ENCODE data around the gene L3MBTL3. TPM values are rescaled to one million over a fixed set of nuclear protein-coding genes. Genes with fewer than 3 reads are reported as not detected.
"Not testable (repeated sequence)": the region's sequence is repeated elsewhere in the genome, so short reads cannot be mapped to it uniquely, and the experiment has no call there.

L3MBTL3 gene
- total RNA-seq, 2 donors from 2014 or later = 7.7 to 25.0 TPM

DNA sequence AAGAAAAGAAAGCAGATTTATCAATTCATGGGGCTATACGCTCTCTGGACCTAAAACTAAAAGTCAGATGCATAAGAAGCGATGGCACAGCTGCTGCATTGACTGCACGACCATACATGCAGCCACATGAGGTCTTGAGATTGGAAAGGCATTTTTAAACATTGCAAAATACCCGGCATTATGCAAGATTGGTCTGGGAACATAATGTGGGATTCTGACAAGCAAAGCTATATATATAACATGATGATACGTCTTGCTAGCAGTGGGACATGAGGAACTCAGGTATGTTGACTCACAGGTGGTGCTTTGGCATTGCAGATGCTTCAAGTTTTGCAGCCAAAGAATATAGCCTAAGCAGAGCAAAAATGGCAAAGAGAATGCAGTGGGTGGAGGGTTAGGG is 149.3 kb downstream of the L3MBTL3 start:
- Histone ChIP-seq H3K27me3 (replicated peaks; ENCODE audit: insufficient read depth) (no peaks in the 10 kb centered on the region), H3K9me3 (no peaks in the 10 kb centered on the region), H3K4me1 (replicated peaks) (no peaks in the 10 kb centered on the region), H3K4me3 (no peak overlapping the region), H3K27ac (no peak overlapping the region), H3K36me3 (no peaks in the 10 kb centered on the region)
- no peak for TF ChIP-seq POLR2A (IDR thresholded peaks at IDR 0.05)
- TF ChIP-seq, protein P1, sequence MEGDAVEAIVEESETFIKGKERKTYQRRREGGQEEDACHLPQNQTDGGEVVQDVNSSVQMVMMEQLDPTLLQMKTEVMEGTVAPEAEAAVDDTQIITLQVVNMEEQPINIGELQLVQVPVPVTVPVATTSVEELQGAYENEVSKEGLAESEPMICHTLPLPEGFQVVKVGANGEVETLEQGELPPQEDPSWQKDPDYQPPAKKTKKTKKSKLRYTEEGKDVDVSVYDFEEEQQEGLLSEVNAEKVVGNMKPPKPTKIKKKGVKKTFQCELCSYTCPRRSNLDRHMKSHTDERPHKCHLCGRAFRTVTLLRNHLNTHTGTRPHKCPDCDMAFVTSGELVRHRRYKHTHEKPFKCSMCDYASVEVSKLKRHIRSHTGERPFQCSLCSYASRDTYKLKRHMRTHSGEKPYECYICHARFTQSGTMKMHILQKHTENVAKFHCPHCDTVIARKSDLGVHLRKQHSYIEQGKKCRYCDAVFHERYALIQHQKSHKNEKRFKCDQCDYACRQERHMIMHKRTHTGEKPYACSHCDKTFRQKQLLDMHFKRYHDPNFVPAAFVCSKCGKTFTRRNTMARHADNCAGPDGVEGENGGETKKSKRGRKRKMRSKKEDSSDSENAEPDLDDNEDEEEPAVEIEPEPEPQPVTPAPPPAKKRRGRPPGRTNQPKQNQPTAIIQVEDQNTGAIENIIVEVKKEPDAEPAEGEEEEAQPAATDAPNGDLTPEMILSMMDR (IDR thresholded peaks at IDR 0.05) = no peak
- no peak for TF ChIP-seq POLR2AphosphoS5 (IDR thresholded peaks at IDR 0.05)
- no peak for DNase-seq (ENCODE audit: low spot score)
- intact Hi-C loops (cut with DNase I) = no loop called here
- WGBS = 67% methylated on average over 5 of the region's 5 CpGs

DNA sequence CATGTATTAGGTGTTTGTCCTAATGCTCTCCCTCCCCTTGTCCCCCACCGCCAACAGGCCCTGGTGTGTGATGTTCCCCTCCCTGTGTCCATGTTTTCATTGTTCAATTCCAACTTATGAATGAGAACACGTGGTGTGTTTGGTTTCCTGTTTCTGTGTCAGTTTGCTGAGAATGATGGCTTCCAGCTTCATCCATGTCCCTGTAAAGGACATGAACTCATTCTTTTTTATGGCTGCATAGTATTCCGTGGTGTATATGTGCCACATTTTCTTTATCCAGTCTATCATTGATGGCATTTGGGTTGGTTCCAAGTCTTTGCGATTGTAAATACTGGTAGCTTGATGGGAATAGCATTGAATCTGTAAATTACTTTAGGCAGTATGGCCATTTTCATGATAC is 151.8 kb downstream of the L3MBTL3 start:
- WGBS = 87% methylated on average over 4 of the region's 4 CpGs
- not testable (repeated sequence) for H3K9me3 ChIP-seq

DNA sequence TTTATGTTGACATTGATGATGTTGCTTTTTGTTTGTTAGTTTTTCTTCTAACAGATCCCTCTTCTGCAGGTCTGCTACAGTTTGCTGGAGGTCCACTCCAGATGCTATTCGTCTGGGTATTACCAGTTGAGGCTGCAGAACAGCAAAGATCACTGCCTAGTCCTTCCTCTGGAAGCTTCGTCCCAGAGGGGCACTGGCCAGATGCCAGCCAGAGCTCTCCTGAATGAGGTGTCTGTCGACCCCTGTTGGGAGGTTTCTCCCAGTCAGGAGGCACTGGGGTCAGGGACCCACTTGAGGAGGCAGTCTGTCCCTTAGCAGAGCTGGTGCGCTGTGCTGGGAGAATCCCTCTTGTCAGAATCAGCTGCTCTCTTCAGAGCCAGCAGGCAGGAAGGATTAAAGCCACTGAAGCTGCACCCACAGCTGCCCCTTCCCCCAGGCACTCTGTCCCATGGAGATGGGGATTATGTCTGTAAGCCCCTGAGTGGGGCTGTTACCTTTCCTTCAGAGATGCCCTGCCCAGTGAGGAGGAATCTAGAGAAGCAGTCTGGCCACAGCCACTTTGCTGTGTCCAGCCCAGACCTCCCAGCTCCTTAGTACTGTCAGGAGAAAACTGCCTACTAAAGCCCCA is 155.1 kb downstream of the L3MBTL3 start:
- whole genome bisulfite sequencing = 94% methylated on average over 4 of the region's 4 CpGs
- intact Hi-C loops (cut with DNase I); H3K9me3 ChIP-seq; H3K4me1 ChIP-seq (replicated peaks); H3K27ac ChIP-seq; H3K36me3 ChIP-seq; DNase-seq (ENCODE audit: low spot score); H3K27me3 ChIP-seq (replicated peaks; ENCODE audit: insufficient read depth); H3K4me3 ChIP-seq: not testable (repeated sequence)

More for the DNA sequence above, 151.8 kb downstream of the L3MBTL3 start:
- intact Hi-C loops (cut with DNase I); H3K4me1 ChIP-seq (replicated peaks); H3K36me3 ChIP-seq; H3K27ac ChIP-seq; H3K27me3 ChIP-seq (replicated peaks; ENCODE audit: insufficient read depth); H3K4me3 ChIP-seq; DNase-seq (ENCODE audit: low spot score): not testable (repeated sequence)

DNA sequence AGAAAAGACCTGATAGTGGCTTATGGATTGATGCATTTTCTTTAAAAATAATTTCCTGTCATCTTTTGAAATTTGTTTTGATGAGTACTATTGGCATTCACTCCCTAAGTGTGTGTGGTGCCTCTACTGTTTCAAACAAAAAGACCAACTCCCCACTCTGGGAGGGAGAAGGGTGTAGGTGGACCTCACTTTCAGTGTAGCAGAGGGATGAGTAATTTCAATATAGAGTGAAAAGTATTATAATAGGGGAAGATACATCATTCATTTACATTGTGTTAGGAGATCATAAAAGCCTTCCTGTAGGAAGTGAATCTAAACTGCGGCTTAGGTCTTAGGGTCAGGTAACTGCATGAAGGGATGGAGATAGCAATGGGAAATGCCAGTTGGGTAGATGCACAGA is 158.0 kb downstream of the L3MBTL3 start:
- no peak for TF ChIP-seq POLR2AphosphoS5 (IDR thresholded peaks at IDR 0.05)
- no peak for TF ChIP-seq POLR2A (IDR thresholded peaks at IDR 0.05)
- TF ChIP-seq, protein P1 (IDR thresholded peaks at IDR 0.05) = no peak
- Histone ChIP-seq H3K27me3 (replicated peaks; ENCODE audit: insufficient read depth) (no peaks in the 10 kb centered on the region), H3K27ac (no peak overlapping the region), H3K4me3 (no peak overlapping the region), H3K36me3 (no peaks in the 10 kb centered on the region), H3K4me1 (replicated peaks) (no peaks in the 10 kb centered on the region), H3K9me3 (no peaks in the 10 kb centered on the region)
- 91% methylated on average over 1 of the region's 1 CpG for WGBS
- intact Hi-C loops (cut with DNase I) = no loop called here
- no peak for DNase-seq (ENCODE audit: low spot score)

DNA sequence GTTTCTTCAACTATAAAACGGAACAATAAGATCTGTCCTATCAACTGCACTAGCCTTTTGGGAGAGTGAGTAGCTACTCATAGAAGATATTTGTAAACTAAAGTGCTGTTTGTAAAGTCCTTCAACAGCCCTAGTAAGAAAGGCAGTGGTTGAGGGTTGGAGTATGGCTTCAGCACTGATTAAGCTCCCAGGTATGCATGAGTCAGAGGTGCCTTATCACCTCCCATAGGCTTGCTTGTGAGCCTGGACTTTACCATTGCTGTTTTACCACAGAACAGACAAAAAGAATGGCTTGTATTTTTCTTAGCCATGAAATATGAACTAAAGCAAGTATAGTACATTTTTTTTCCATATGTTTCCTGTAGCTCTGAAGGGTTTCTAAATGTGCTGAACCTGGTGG is 160.3 kb downstream of the L3MBTL3 start:
- WGBS = 88% methylated on average over 1 of the region's 1 CpG
- no peak for DNase-seq (ENCODE audit: low spot score)
- H3K9me3 ChIP-seq = no peaks in the 10 kb centered on the region
- no peak overlapping the region for H3K27ac ChIP-seq
- TF ChIP-seq, protein P1 (IDR thresholded peaks at IDR 0.05) = no peak
- no peak for TF ChIP-seq POLR2A (IDR thresholded peaks at IDR 0.05)
- TF ChIP-seq POLR2AphosphoS5 (IDR thresholded peaks at IDR 0.05) = no peak
- no peak overlapping the region for H3K4me3 ChIP-seq
- no peaks in the 10 kb centered on the region for H3K36me3 ChIP-seq
- intact Hi-C loops (cut with DNase I) = no loop called here
- H3K27me3 ChIP-seq (replicated peaks; ENCODE audit: insufficient read depth) = no peaks in the 10 kb centered on the region
- H3K4me1 ChIP-seq (replicated peaks) = no peaks in the 10 kb centered on the region

DNA sequence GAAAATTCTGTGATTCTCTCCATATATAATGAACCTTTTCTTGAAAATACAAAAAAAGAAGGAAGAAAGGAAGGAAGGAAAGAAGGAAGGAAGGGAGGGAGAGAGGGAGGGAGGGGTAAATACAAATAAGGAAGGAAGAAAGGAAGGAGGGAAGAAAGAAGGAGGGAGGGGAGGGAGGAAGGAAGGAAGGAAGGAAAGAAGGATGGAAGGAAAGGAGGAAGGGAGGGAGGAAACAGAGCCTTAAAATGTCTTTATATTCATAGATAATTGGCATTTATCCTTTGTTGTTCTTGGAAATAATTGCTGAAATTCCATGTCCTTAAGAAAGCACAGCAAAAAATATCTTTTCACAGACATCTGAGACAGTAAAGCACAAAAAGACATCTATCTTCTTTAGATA is 164.1 kb downstream of the L3MBTL3 start:
- Histone ChIP-seq H3K9me3 (no peaks in the 10 kb centered on the region), H3K4me3 (no peak overlapping the region), H3K36me3 (no peaks in the 10 kb centered on the region), H3K4me1 (replicated peaks) (no peaks in the 10 kb centered on the region), H3K27me3 (replicated peaks; ENCODE audit: insufficient read depth) (no peaks in the 10 kb centered on the region), H3K27ac (no peak overlapping the region)
- TF ChIP-seq, protein P1 (IDR thresholded peaks at IDR 0.05) = no peak
- intact Hi-C loops (cut with DNase I) = no loop called here
- no peak for DNase-seq (ENCODE audit: low spot score)

Measured in prostate gland (tissue), 2 donors.